Trophoblast cell (in vitro differentiated cells and primary cell): ENCODE data around the gene RAMP3.
A peak's percentile ranks its signal among the peaks of the same experiment; 100 is the strongest.

Source experiments
- DNase-seq, 2 donors: peaks; one replicate each; pipeline ENCODE4 v3.0.0-alpha.2; 2016
- H2AFZ ChIP-seq: 2 replicates; pipeline ENCODE4 v1.6.1; 2013; ENCODE audit warnings: low read length, moderate library complexity, mild to moderate bottlenecking; ENCODE audit not compliant: insufficient read depth, poor library complexity
- H2AK5ac ChIP-seq: 2 replicates; pipeline ENCODE4 v1.6.1; 2013; ENCODE audit warnings: mild to moderate bottlenecking, low read length
- H2BK120ac ChIP-seq: 2 replicates; pipeline ENCODE4 v1.6.1; 2013; ENCODE audit warnings: low read length, mild to moderate bottlenecking, moderate library complexity; ENCODE audit not compliant: insufficient read depth, poor library complexity
- H2BK12ac ChIP-seq: 2 replicates; pipeline ENCODE4 v1.6.1; 2013; ENCODE audit warnings: mild to moderate bottlenecking, low read length, moderate library complexity
- H2BK5ac ChIP-seq: 2 replicates; pipeline ENCODE4 v1.6.1; 2013; ENCODE audit warnings: low read length, low read depth, moderate library complexity, mild to moderate bottlenecking; ENCODE audit not compliant: poor library complexity
- H3K14ac ChIP-seq: 2 replicates; pipeline ENCODE4 v1.6.1; 2013; ENCODE audit warnings: mild to moderate bottlenecking, low read length
- H3K18ac ChIP-seq: 2 replicates; pipeline ENCODE4 v1.6.1; 2013; ENCODE audit warnings: mild to moderate bottlenecking, low read length
- H3K23ac ChIP-seq: 2 replicates; pipeline ENCODE4 v1.6.1; 2013; ENCODE audit warnings: low read length
- H3K27ac ChIP-seq: 2 replicates; pipeline ENCODE4 v1.5.1; 2013; ENCODE audit warnings: low read depth, mild to moderate bottlenecking, inconsistent platforms, low read length, moderate library complexity
- H3K27me3 ChIP-seq: 2 replicates; pipeline ENCODE4 v1.6.1; 2013; ENCODE audit warnings: inconsistent platforms, mild to moderate bottlenecking, low read length, moderate library complexity; ENCODE audit not compliant: insufficient read depth
- H3K36me3 ChIP-seq, 2 experiments: 1 replicate in 1 of 2; 2 replicates in 1 of 2; pipeline ENCODE4 v1.6.1; 2013; ENCODE audit warnings: low read length in 2 of 2, mild to moderate bottlenecking in 2 of 2, moderate library complexity in 1 of 2; ENCODE audit not compliant: insufficient read depth in 2 of 2, control insufficient read depth in 1 of 2
- H3K4ac ChIP-seq: 2 replicates; pipeline ENCODE4 v1.6.1; 2013; ENCODE audit warnings: low read depth, mild to moderate bottlenecking, low read length, moderate library complexity
- H3K4me1 ChIP-seq, 2 experiments: 1 replicate in 1 of 2; 2 replicates in 1 of 2; pipeline ENCODE4 v1.6.1; 2013; ENCODE audit warnings: low read length in 2 of 2, mild to moderate bottlenecking in 2 of 2, moderate library complexity in 1 of 2; ENCODE audit not compliant: insufficient read depth in 2 of 2, control insufficient read depth in 1 of 2
- H3K4me2 ChIP-seq: 2 replicates; pipeline ENCODE4 v1.6.1; 2013; ENCODE audit warnings: inconsistent platforms, mild to moderate bottlenecking, low read length, moderate library complexity
- H3K4me3 ChIP-seq: 2 replicates; pipeline ENCODE4 v1.5.1; 2013; ENCODE audit warnings: mild to moderate bottlenecking, low read depth, low read length, inconsistent platforms
- H3K79me1 ChIP-seq: one replicate; pipeline ENCODE4 v1.6.1; 2013; ENCODE audit warnings: low read length
- H3K79me2 ChIP-seq: 2 replicates; pipeline ENCODE4 v1.6.1; 2013; ENCODE audit warnings: low read length, mild to moderate bottlenecking; ENCODE audit not compliant: control insufficient read depth, insufficient read depth, poor library complexity
- H3K9ac ChIP-seq: 2 replicates; pipeline ENCODE4 v1.6.1; 2013; ENCODE audit warnings: mild to moderate bottlenecking, low read length
- H3K9me3 ChIP-seq: 2 replicates; pipeline ENCODE4 v1.6.1; 2013; ENCODE audit warnings: low read depth, mild to moderate bottlenecking, control low read depth, inconsistent platforms, low read length; ENCODE audit not compliant: insufficient read depth
- H4K12ac ChIP-seq: 2 replicates; pipeline ENCODE4 v1.6.1; 2013; ENCODE audit warnings: low read depth, mild to moderate bottlenecking, low read length, moderate library complexity
- H4K8ac ChIP-seq: 2 replicates; pipeline ENCODE4 v1.6.1; 2013; ENCODE audit warnings: low read depth, mild to moderate bottlenecking, low read length, moderate library complexity
- H4K91ac ChIP-seq: one replicate; pipeline ENCODE4 v1.6.1; 2013; ENCODE audit warnings: low read depth, mild to moderate bottlenecking, low read length, moderate library complexity
- WGBS: extraction: QIAGEN DNeasy Blood & Tissue Kit; methylation state at CpG from one replicate; pipeline ENCODE4 v1.1.7; 2013; ENCODE audit warnings: missing lambda C conversion rate; ENCODE audit not compliant: insufficient read length, insufficient coverage; ENCODE audit errors: extremely low coverage; 5-methylcytosine and 5-hydroxymethylcytosine counted together

Gene RAMP3

DNA sequence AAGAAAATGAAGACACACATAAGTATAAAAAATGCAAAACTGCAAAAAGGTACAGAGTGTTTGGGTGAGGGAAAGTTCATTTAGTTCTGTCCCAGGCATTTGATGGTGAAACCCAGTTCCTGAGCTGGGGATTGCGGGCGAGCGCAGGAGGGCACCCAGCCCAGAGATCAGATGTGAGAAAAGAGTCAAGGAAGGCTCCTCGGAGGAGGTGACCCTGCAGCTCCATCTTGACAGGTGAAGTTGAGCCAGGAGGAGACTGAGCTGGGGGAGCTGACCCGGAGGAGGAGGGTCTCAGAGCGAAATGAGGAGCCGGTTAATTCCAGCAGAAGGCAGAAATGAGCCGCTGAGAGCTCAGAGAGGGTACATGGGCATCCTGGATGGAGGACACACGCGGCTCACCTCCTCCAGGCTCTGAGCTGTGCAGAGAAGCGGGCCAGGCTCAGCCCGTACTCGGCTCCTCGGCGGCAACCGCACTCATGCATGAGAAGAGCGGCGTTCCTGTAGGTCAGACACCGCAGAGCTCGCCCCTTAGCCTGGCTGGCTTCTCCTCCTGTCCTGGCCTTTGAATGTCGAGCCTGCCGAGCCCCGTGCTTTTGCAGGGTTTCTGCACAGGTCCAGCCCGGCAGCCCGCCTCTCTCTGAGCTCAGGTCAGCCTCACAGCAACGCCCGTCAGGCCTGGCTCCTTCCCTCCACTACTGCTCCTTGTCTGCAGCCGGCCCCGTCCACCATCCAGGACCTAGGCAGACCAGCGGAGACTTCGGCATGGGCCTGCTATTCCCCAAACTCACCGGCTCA, 9.5 kb upstream of the RAMP3 start:
- Histone ChIP-seq H3K4me2 (no peak overlapping the region), H2AK5ac (no peak overlapping the region)

DNA sequence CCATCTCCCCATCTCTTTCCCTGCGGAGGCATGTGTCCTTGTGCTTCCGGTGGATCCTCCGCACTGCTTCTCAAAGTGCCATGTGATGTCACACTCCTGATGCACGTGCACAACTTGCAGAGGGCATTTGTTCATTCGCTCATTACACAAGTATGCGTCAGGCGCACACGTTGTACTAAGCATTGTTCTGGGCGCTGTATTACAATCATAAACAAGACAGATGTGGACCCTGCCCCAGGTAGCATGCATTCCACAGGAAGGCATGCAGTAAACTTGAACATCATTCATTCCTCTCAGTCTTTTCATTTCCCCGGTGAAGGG, 9.0 kb upstream of the RAMP3 start:
- Histone ChIP-seq H3K4me3 (no peak overlapping the region), H2BK12ac (no peak overlapping the region), H3K9ac (no peak overlapping the region), H3K79me1 (no peaks in the 10 kb centered on the region), H3K27me3 (no peaks in the 10 kb centered on the region), H3K4me2 (no peak overlapping the region), H3K14ac (no peak overlapping the region), H2BK5ac (no peak overlapping the region), H3K27ac (no peak overlapping the region), H3K79me2 (no peaks in the 10 kb centered on the region), H3K23ac (no peak overlapping the region), H3K4me1 (no peaks in the 10 kb centered on the region), H3K36me3 (no peaks in the 10 kb centered on the region), H4K8ac (no peak overlapping the region), H2BK120ac (no peak overlapping the region), H2AK5ac (no peak overlapping the region), H3K4ac (no peak overlapping the region), H4K12ac (no peak overlapping the region), H3K18ac (no peak overlapping the region), H3K9me3 (peaks cover 3% of the 10 kb centered on the region), H2AFZ (no peak overlapping the region), H4K91ac (no peak overlapping the region)
- WGBS = no CpG with 5 or more reads among the region's 10 CpGs
- peak in 1 of 2 donors; percentile 39 for DNase-seq

More for the DNA sequence above, 9.5 kb upstream of the RAMP3 start:
- no peak overlapping the region for H3K14ac ChIP-seq
- no peak overlapping the region for H4K12ac ChIP-seq
- no peaks in the 10 kb centered on the region for H3K4me1 ChIP-seq
- H3K18ac ChIP-seq = no peak overlapping the region
- H3K27me3 ChIP-seq = no peaks in the 10 kb centered on the region
- H3K36me3 ChIP-seq = no peaks in the 10 kb centered on the region
- no peak overlapping the region for H2BK12ac ChIP-seq
- H2AFZ ChIP-seq = no peak overlapping the region
- H2BK120ac ChIP-seq = no peak overlapping the region
- H3K23ac ChIP-seq = no peak overlapping the region
- no peak overlapping the region for H2BK5ac ChIP-seq
- H3K9ac ChIP-seq = no peak overlapping the region
- DNase-seq = peak in 1 of 2 donors; percentile 47
- no CpG with 5 or more reads among the region's 32 CpGs for WGBS
- H4K8ac ChIP-seq = no peak overlapping the region
- H3K9me3 ChIP-seq = peaks cover 3% of the 10 kb centered on the region
- H3K4ac ChIP-seq = no peak overlapping the region
- H3K79me2 ChIP-seq = no peaks in the 10 kb centered on the region
- no peak overlapping the region for H3K4me3 ChIP-seq
- H3K79me1 ChIP-seq = no peaks in the 10 kb centered on the region
- H3K27ac ChIP-seq = no peak overlapping the region
- no peak overlapping the region for H4K91ac ChIP-seq

DNA sequence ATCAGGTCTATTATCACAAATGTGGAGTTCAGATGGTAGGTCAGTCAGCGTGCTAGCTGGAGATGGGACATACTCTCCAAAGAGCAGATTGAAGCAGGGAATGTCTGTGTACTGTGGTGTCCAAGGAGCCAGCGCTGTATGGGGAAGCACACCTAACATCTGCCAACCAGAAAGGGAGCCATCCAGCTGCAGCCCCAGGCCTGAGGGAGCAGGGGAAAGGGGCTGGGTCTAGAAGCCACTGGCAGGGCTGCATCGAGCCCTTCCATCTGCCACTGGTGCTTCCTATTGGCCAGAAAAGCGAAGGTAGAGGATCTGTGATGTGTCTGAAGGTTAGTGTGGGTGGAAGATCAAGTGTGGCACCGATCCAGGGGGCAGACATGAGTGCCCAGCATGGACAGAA, 8.0 kb upstream of the RAMP3 start:
- Histone ChIP-seq H3K9ac (no peak overlapping the region), H3K4ac (no peak overlapping the region), H2AK5ac (no peak overlapping the region), H3K79me2 (no peaks in the 10 kb centered on the region), H3K18ac (no peak overlapping the region), H3K14ac (no peak overlapping the region), H2BK12ac (no peak overlapping the region), H2AFZ (no peak overlapping the region), H3K23ac (no peak overlapping the region), H3K36me3 (no peaks in the 10 kb centered on the region), H3K4me2 (no peak overlapping the region), H3K27me3 (no peaks in the 10 kb centered on the region), H4K12ac (no peak overlapping the region), H2BK120ac (no peak overlapping the region), H4K8ac (no peak overlapping the region), H2BK5ac (no peak overlapping the region), H3K9me3 (peaks cover 3% of the 10 kb centered on the region), H3K27ac (no peak overlapping the region), H3K4me3 (no peak overlapping the region), H4K91ac (no peak overlapping the region), H3K79me1 (no peaks in the 10 kb centered on the region), H3K4me1 (no peaks in the 10 kb centered on the region)
- no CpG with 5 or more reads among the region's 5 CpGs for WGBS
- no peak for DNase-seq

DNA sequence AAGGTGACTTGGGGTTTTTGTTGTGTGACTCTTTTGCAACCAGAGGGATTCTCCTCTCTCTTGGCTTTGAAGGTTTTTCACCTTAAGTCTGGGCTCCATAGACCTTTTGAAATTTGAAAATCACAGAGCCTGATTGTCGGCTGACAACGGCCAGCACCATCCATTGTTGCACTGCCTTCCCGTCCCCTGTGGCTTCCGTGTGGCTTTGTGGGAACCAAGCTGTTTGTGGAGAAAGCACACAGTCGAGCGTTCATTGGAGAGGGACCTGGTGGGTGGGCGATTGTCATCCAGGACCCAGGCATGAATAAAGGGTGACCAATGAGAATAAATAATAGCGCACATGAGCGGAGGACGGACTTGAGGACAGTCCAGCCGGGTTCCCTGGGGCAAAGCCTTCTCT, 7.4 kb upstream of the RAMP3 start:
- Histone ChIP-seq H3K36me3 (no peaks in the 10 kb centered on the region), H3K18ac (no peak overlapping the region), H4K8ac (no peak overlapping the region), H2BK12ac (no peak overlapping the region), H3K23ac (no peak overlapping the region), H3K9ac (no peak overlapping the region), H3K79me2 (no peaks in the 10 kb centered on the region), H3K4me3 (no peak overlapping the region), H4K12ac (no peak overlapping the region), H2AK5ac (no peak overlapping the region), H3K27ac (no peak overlapping the region), H3K14ac (no peak overlapping the region), H3K79me1 (no peaks in the 10 kb centered on the region), H3K4me1 (no peaks in the 10 kb centered on the region), H3K27me3 (no peaks in the 10 kb centered on the region), H2AFZ (no peak overlapping the region), H3K4me2 (no peak overlapping the region), H3K9me3 (peaks cover 3% of the 10 kb centered on the region), H2BK5ac (no peak overlapping the region), H3K4ac (no peak overlapping the region), H4K91ac (no peak overlapping the region), H2BK120ac (no peak overlapping the region)
- DNase-seq = no peak
- WGBS = no CpG with 5 or more reads among the region's 11 CpGs
